Stomach (tissue), 4 donors: Measurements from ENCODE around the gene ZCCHC9.

Experiments used
- CTCF ChIP-seq, 7 experiments: fragments of 450-650 bp in 4 of 7; fragments of 200-600 bp in 3 of 7; sonication (generic) in 3 of 7; IDR thresholded peaks; one replicate each; pipeline ENCODE4 v1.5.1; 2016 to 2019; ENCODE audit warnings: antibody characterized with exemption in 7 of 7, control low read depth in 2 of 7, mild to moderate bottlenecking in 1 of 7
- POLR2A ChIP-seq, 4 donors: fragments of 450-650 bp; IDR thresholded peaks; one replicate each; pipeline ENCODE4 v1.6.1; 2016; ENCODE audit warnings: antibody characterized with exemption in 4 of 4, control low read depth in 2 of 4, mild to moderate bottlenecking in 1 of 4, moderate library complexity in 1 of 4
- POLR2AphosphoS5 ChIP-seq, 3 donors: sonication (generic); formaldehyde crosslinking; IDR thresholded peaks; one replicate each; pipeline ENCODE4 v1.6.1; 2016; ENCODE audit warnings: antibody characterized with exemption in 3 of 3

- TF ChIP-seq POLR2A (IDR thresholded peaks at IDR 0.05), result no peak
- no peak for TF ChIP-seq CTCF (IDR thresholded peaks at IDR 0.05)
- TF ChIP-seq POLR2AphosphoS5 (IDR thresholded peaks at IDR 0.05), result no peak
Measured at GRCh38 chr5:81292130-81292529, 9.3 kb upstream of the ZCCHC9 start.
